Non-pigmented ciliary epithelial cell (primary cell): ENCODE measurements around the gene SOX11.

Experiments used
- DNase-seq: peaks from one replicate; pipeline ENCODE4 v3.0.0-alpha.2; 2010; ENCODE audit warnings: low read depth

Gene SOX11

GRCh38 chr2:5725072-5725471, 32.9 kb downstream of the SOX11 start:
- no peak for DNase-seq

DNA sequence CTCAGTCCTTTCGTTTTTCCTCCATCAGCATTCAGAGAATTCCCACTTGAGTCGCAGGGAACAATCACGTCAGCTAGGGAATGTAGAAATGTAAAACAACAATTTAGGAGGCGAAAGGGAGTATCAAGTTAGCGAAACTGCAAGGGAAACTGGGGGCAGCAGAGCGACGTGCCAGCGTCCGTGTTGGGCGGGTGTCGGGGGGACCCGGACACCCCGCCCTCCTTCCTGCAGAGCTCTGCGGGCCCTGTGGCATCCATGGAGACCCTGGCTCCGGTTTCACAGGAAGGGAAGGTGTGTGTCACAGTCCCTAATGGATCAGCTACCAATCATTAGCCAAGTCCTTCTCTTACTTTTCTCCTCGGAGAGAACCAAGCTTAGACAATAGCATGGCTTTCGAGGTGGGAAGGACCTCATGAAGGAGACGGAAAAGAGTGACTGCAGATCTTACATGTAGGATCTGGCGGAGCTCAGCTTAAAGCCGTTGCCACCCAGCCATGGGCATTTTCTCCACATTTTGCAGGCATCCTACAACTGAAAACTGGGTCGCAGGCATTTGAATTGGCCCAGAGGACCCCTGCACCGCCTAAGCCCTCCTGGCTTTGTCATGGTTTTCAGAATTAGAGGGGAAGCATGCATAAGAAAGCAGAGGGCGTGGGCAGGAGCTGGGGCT, 33.7 kb downstream of the SOX11 start:
- no peak for DNase-seq

DNA sequence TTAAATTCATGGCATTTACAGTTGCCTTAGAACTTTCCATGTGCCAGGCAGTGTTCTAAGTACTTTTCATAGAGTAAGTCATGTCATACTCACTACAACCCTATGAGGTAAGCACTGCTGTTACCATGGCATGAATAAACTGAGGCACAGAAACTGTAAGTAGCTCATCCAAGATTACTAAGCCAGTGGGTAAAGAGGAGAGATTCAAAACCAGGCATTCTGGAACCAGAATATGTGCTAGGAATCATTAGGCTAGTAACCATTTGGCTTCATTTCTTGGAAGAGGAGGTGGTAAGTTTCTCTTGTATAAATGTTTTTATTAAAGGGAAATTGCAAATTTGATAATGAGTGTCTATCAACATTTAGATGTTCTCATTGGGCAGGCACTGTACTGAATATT, 35.1 kb downstream of the SOX11 start:
- DNase-seq: no peak

- DNase-seq: no peak
These were observed 37.2 kb downstream of the SOX11 start for GRCh38 chr2:5729416-5729815.

- DNase-seq: no peak
These were observed 38.2 kb downstream of the SOX11 start for GRCh38 chr2:5730386-5730785.

GRCh38 chr2:5734859-5735520, 42.8 kb downstream of the SOX11 start:
- DNase-seq: no peak

DNA sequence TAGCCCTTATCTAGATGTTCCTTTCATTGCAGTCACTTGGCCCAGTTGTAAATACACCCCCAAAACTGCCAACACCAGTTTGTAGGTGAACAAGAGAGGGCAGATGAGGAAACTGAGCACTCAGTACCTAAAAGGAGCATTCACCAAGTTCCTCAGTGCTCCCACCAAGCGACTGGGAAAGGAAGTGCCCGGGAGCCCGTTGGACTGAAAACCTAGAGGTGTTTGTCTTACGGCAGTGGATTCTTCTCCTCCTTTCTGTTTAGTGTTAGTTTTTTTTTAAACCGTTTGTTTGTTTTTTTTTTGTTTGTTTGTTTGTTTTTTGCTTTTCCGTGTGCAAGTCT, 43.3 kb downstream of the SOX11 start:
- DNase-seq: no peak

GRCh38 chr2:5736050-5736449, 43.9 kb downstream of the SOX11 start:
- DNase-seq: no peak

DNA sequence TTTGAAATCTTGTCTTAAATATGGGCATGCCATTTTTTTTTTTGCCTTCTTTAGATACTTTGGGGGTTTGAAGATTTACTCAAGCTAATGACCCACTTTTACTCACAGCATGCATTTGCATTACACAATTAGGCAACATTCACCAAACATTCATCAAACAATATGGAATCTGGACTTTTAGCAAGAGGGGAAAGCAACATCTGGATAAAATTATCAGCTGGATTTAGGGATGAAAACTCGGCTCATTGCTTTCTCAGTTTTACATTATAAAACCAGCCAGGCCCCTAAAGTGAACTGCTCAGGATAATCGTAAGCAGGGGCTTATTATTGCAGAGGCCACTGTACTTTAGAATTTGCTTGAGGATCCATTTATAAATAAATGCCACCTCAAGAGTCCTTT, 44.7 kb downstream of the SOX11 start:
- DNase-seq: no peak

DNA sequence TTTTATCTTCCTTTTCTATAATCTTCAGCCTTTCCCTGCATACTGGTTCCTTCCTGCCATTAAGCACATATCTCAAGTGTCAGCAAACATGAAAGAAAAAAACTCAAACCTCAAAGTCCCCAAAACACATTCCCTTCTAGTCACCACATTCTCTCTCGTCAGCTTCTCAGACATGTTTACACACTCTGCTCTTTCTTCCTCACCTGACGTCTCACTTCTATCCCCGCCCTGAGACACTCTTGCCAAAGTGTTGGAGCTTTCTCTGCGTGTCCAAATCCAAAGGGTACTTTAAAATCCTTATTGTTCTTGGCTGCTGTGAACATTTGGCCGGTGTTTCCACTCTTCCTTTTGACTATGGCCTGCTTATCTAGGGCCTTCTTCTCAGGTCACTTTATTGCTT, 47.9 kb downstream of the SOX11 start:
- no peak for DNase-seq

- no peak for DNase-seq
These were observed 48.6 kb downstream of the SOX11 start for GRCh38 chr2:5740817-5741216.

GRCh38 chr2:5741242-5741641, 49.1 kb downstream of the SOX11 start:
- DNase-seq: no peak

- no peak for DNase-seq
These were observed 49.9 kb downstream of the SOX11 start for GRCh38 chr2:5742126-5742525.

- no peak for DNase-seq
These were observed 56.2 kb downstream of the SOX11 start for GRCh38 chr2:5748391-5748790.

- DNase-seq: no peak
These were observed 56.8 kb downstream of the SOX11 start for GRCh38 chr2:5748946-5749345.

DNA sequence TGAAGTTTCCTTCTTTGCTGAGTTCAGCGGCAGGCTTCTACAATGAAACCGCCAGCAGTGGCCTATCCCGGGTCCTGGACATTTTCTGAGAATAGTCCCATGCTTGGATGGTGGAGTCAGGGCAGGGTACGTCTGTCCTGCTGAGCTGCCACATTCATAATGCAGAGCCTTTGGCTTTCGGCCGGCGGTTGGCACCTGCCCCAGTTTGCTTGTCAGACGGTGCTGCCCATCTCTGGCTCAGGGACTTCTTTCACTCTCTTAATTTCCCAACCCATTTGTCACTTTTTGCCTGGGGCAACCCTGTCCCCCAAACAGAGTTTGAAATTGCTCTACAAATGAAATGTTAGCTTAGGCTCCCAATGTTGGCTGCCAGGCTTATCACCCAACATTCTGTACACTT, 57.2 kb downstream of the SOX11 start:
- no peak for DNase-seq
